Neural progenitor cell (in vitro differentiated cells): ENCODE results near the gene MT1A. TPM values are rescaled to one million over a fixed set of nuclear protein-coding genes. Genes with fewer than 3 reads are reported as not detected.

ENCODE experiments used
- DNase-seq: peaks from one replicate; pipeline ENCODE4 v3.0.0-alpha.2; 2016; ENCODE audit warnings: low spot score
- H2AFZ ChIP-seq: fragments of 200-600 bp; sonication (generic); replicated peaks from 2 replicates; pipeline ENCODE4 v1.6.1; 2016; ENCODE audit warnings: antibody characterized with exemption
- H3F3A ChIP-seq: fragments of 200-600 bp; sonication (generic); 2 replicates; pipeline ENCODE4 v1.6.1; 2016; ENCODE audit warnings: antibody characterized with exemption, low read depth
- H3K27ac ChIP-seq: fragments of 200-600 bp; sonication (generic); 2 replicates; pipeline ENCODE4 v1.5.1; 2016; ENCODE audit warnings: mild to moderate bottlenecking
- H3K27me3 ChIP-seq: fragments of 200-600 bp; sonication (generic); 2 replicates; pipeline ENCODE4 v1.6.1; 2016; ENCODE audit warnings: mild to moderate bottlenecking, moderate library complexity
- H3K36me3 ChIP-seq: fragments of 200-600 bp; sonication (generic); 2 replicates; pipeline ENCODE4 v1.5.1; 2016
- H3K4me1 ChIP-seq: fragments of 200-600 bp; sonication (generic); 2 replicates; pipeline ENCODE4 v1.6.1; 2016; ENCODE audit warnings: mixed run types
- H3K4me2 ChIP-seq: fragments of 200-600 bp; sonication (generic); 2 replicates; pipeline ENCODE4 v1.6.1; 2016
- H3K4me3 ChIP-seq: fragments of 200-600 bp; sonication (generic); 2 replicates; pipeline ENCODE4 v1.5.1; 2016
- H3K79me2 ChIP-seq: fragments of 200-600 bp; sonication (generic); 2 replicates; pipeline ENCODE4 v1.6.1; 2016; ENCODE audit warnings: low read depth
- H3K9ac ChIP-seq: fragments of 200-600 bp; sonication (generic); 2 replicates; pipeline ENCODE4 v1.6.1; 2016
- H3K9me3 ChIP-seq: fragments of 200-600 bp; sonication (generic); 2 replicates; pipeline ENCODE4 v1.5.1; 2016; ENCODE audit warnings: low read depth
- H4K20me1 ChIP-seq: fragments of 200-600 bp; sonication (generic); 2 replicates; pipeline ENCODE4 v1.6.1; 2016; ENCODE audit warnings: low read depth
- H3K27ac Mint-ChIP-seq: 3 replicates; pipeline ENCODE4 v1.8.0; 2021; ENCODE audit warnings: mixed read lengths
- H3K27me3 Mint-ChIP-seq: 2 replicates; pipeline ENCODE4 v1.8.0; 2022; ENCODE audit warnings: low read depth, mild to moderate bottlenecking, inconsistent platforms, moderate library complexity, mixed read lengths; ENCODE audit not compliant: insufficient read depth
- H3K36me3 Mint-ChIP-seq: 3 replicates; pipeline ENCODE4 v1.8.0; 2021; ENCODE audit warnings: mixed read lengths
- H3K4me1 Mint-ChIP-seq: 3 replicates; pipeline ENCODE4 v1.8.0; 2021; ENCODE audit warnings: mixed read lengths
- H3K4me3 Mint-ChIP-seq: 3 replicates; pipeline ENCODE4 v1.8.0; 2021; ENCODE audit warnings: mild to moderate bottlenecking, moderate library complexity, mixed read lengths
- H3K9me3 Mint-ChIP-seq: 3 replicates; pipeline ENCODE4 v1.8.0; 2020; ENCODE audit warnings: mixed read lengths
- EZH2 ChIP-seq: fragments of 200-600 bp; sonication (generic); IDR thresholded peaks from 2 replicates; pipeline ENCODE4 v1.6.1; 2017; ENCODE audit warnings: antibody characterized with exemption, mild to moderate bottlenecking, moderate library complexity
- EZH2phosphoT487 ChIP-seq: fragments of 200-600 bp; sonication (generic); IDR thresholded peaks from 2 replicates; pipeline ENCODE4 v1.6.1; 2017; ENCODE audit warnings: antibody characterized with exemption
- total RNA-seq: library from RNA; depleted of rRNA; stranded (reverse); fragments of >200 nt; gene quantifications from 2 replicates; pipeline ENCODE4 v1.2.3, GENCODE V29; 2015; ENCODE audit warnings: low replicate concordance
- TF ChIP-seq, protein P1 (sequence below): fragments of 200-600 bp; sonication (generic); IDR thresholded peaks from 2 replicates; pipeline ENCODE4 v1.5.1; 2017; ENCODE audit warnings: antibody characterized with exemption, mild to moderate bottlenecking

The MT1A gene
- total RNA-seq, 1 donor from 2014 or later = not detected

DNA sequence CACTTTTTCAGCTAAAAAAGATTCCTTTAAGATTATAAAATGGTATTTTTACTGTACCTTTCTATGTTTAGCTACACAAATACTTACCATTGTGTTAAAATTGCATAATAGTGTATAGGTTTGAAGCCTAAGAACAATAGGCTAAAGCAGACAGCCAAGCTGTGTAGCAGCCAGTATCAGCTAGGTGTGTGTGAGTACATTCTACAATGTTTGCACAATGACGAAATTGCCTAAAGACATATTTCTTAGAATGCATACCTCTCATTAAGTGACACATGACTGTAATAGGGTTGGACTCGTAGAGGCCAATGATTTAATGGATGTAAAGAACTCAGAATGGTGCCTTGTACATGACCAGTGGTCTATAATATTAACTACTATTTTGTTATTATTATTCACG lies 11.4 kb downstream of the MT1A start:
- Histone ChIP-seq H3K4me1 (no peaks in the 10 kb centered on the region), H3K9ac (no peak overlapping the region), H2AFZ (no peak overlapping the region), H3F3A (no peaks in the 10 kb centered on the region), H3K4me3 (no peak overlapping the region), H3K4me2 (no peak overlapping the region), H3K27ac (no peak overlapping the region), H4K20me1 (peaks cover 13% of the 10 kb centered on the region), H3K27me3 (peaks cover 98% of the 10 kb centered on the region), H3K9me3 (no peaks in the 10 kb centered on the region), H3K36me3 (no peaks in the 10 kb centered on the region), H3K79me2 (no peaks in the 10 kb centered on the region)
- Mint-ChIP-seq H3K9me3 (no peaks in the 10 kb centered on the region), H3K36me3 (no peaks in the 10 kb centered on the region), H3K4me3 (no peak overlapping the region), H3K27me3 (peaks cover 54% of the 10 kb centered on the region), H3K27ac (no peak overlapping the region), H3K4me1 (no peaks in the 10 kb centered on the region)
- DNase-seq = no peak
- TF ChIP-seq EZH2phosphoT487 (no peak), EZH2 (no peak)
- TF ChIP-seq, protein P1, sequence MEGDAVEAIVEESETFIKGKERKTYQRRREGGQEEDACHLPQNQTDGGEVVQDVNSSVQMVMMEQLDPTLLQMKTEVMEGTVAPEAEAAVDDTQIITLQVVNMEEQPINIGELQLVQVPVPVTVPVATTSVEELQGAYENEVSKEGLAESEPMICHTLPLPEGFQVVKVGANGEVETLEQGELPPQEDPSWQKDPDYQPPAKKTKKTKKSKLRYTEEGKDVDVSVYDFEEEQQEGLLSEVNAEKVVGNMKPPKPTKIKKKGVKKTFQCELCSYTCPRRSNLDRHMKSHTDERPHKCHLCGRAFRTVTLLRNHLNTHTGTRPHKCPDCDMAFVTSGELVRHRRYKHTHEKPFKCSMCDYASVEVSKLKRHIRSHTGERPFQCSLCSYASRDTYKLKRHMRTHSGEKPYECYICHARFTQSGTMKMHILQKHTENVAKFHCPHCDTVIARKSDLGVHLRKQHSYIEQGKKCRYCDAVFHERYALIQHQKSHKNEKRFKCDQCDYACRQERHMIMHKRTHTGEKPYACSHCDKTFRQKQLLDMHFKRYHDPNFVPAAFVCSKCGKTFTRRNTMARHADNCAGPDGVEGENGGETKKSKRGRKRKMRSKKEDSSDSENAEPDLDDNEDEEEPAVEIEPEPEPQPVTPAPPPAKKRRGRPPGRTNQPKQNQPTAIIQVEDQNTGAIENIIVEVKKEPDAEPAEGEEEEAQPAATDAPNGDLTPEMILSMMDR = no peak

DNA sequence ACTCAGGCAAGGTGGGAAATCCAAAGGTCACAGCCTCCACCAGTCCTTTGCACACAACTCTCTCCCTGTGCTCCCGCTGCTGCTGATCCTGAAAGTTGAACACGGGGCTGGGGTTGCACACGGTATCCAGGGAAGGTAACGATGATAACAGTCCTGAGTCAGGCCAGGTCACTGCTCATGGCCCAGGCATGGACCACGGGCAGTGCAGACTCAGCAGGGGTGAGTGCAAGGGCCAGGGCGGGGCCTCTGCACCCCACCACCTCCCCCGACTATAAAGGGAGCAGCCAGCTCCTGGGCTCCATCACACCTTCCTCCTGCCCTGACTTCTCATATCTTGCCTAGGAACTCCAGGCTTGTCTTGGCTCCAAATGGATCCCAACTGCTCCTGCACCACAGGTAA lies 13.1 kb downstream of the MT1A start, which contains the start of gene MT1B:
Gene MT1B, plus strand, starts transcription at position 301 of the 400 bp plus-strand sequence. Its CDS starts 68 bp downstream, at position 369.
- H3K4me3 Mint-ChIP-seq = no peak within 1 kb of the TSS
- Histone ChIP-seq H2AFZ (no peak within 1 kb of the TSS), H3K9ac (no peak within 1 kb of the TSS), H3K4me3 (no peak within 1 kb of the TSS), H3K36me3 (no peaks in the 10 kb centered on the region), H4K20me1 (peaks cover 13% of the 10 kb centered on the region), H3K27ac (no peak within 1 kb of the TSS), H3K27me3 (peaks cover 97% of the 10 kb centered on the region), H3F3A (no peaks in the 10 kb centered on the region), H3K4me1 (no peaks in the 10 kb centered on the region), H3K79me2 (no peaks in the 10 kb centered on the region), H3K4me2 (no peak within 1 kb of the TSS), H3K9me3 (no peaks in the 10 kb centered on the region)
- H3K4me1 Mint-ChIP-seq = no peaks in the 10 kb centered on the region
- DNase-seq = no peak
- no peak within 1 kb of the TSS for H3K27ac Mint-ChIP-seq
- H3K36me3 Mint-ChIP-seq = no peaks in the 10 kb centered on the region
- TF ChIP-seq EZH2phosphoT487 (no peak), EZH2 (no peak)
- TF ChIP-seq, protein P1 = no peak
- no peaks in the 10 kb centered on the region for H3K9me3 Mint-ChIP-seq
- H3K27me3 Mint-ChIP-seq = peaks cover 40% of the 10 kb centered on the region

DNA sequence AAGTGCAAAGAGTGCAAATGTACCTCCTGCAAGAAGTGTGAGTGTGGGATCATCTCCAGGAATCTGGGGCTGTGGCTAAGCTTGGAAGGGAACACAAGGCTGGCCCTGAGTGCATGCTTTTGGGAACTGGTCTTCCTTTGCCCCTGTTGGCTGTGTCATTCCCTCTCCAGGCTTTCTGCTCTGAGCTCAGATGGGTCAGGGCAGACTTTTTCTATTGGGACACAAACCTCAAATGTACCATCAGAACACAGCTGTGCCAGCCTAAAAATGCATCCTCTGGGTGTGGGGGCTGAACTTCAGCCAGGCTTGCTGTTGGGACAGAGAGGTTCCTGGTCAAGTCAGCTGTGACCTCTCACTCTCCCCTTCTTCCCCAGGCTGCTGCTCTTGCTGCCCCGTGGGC lies 14.1 kb downstream of the MT1A start:
- no peak overlapping the region for H3K9ac ChIP-seq
- no peak for DNase-seq
- H3K4me2 ChIP-seq = no peak overlapping the region
- Mint-ChIP-seq H3K4me1 (peaks cover 3% of the 10 kb centered on the region), H3K4me3 (no peak overlapping the region), H3K27me3 (peaks cover 34% of the 10 kb centered on the region), H3K9me3 (no peaks in the 10 kb centered on the region), H3K36me3 (no peaks in the 10 kb centered on the region), H3K27ac (no peak overlapping the region)
- no peaks in the 10 kb centered on the region for H3K9me3 ChIP-seq
- no peak overlapping the region for H2AFZ ChIP-seq
- no peaks in the 10 kb centered on the region for H3K36me3 ChIP-seq
- no peak overlapping the region for H3K4me3 ChIP-seq
- H3K79me2 ChIP-seq = no peaks in the 10 kb centered on the region
- peaks cover 5% of the 10 kb centered on the region for H3F3A ChIP-seq
- H3K4me1 ChIP-seq = no peaks in the 10 kb centered on the region
- peaks cover 97% of the 10 kb centered on the region for H3K27me3 ChIP-seq
- no peak overlapping the region for H3K27ac ChIP-seq
- H4K20me1 ChIP-seq = peaks cover 7% of the 10 kb centered on the region
- TF ChIP-seq EZH2phosphoT487 = no peak
- TF ChIP-seq EZH2 = no peak
- TF ChIP-seq, protein P1 = no peak
